Spinal cord (tissue), 10 donors: Measurements from ENCODE around the gene RIMBP2. TPM values are rescaled to one million over a fixed set of nuclear protein-coding genes. Genes with fewer than 3 reads are reported as not detected.
A peak's percentile ranks its signal among the peaks of the same experiment; 100 is the strongest.

Experiments
- DNase-seq, 6 donors: peaks; one replicate each; pipeline versions ENCODE4 v3.0.0 to v3.0.0-alpha.2; 2013 to 2015; ENCODE audit warnings: low spot score in 6 of 6, low read depth in 4 of 6
- H3K27ac ChIP-seq: one replicate; pipeline ENCODE4 v1.5.1; 2013; ENCODE audit warnings: low read depth, low read length, control low read depth
- H3K27me3 ChIP-seq: one replicate; pipeline ENCODE4 v1.6.1; 2013; ENCODE audit warnings: low read length; ENCODE audit not compliant: control insufficient read depth, insufficient read depth
- H3K36me3 ChIP-seq: one replicate; pipeline ENCODE4 v1.6.1; 2013; ENCODE audit warnings: low read length; ENCODE audit not compliant: control insufficient read depth, insufficient read depth
- H3K4me1 ChIP-seq: one replicate; pipeline ENCODE4 v1.6.1; 2013; ENCODE audit warnings: low read length; ENCODE audit not compliant: control insufficient read depth, insufficient read depth
- H3K4me3 ChIP-seq: one replicate; pipeline ENCODE4 v1.5.1; 2013; ENCODE audit warnings: low read depth, low read length, control low read depth
- H3K9me3 ChIP-seq: one replicate; pipeline ENCODE4 v1.6.1; 2013; ENCODE audit warnings: low read length; ENCODE audit not compliant: control insufficient read depth, insufficient read depth
- WGBS: methylation state at CpG from one replicate; pipeline ENCODE4 v1.1.5; 2013; ENCODE audit warnings: missing lambda C conversion rate; ENCODE audit not compliant: insufficient coverage; 5-methylcytosine and 5-hydroxymethylcytosine counted together
- polyA plus RNA-seq, 2 donors: library from polyadenylated mRNA; unstranded; fragments of 120-200 nt; gene quantifications; one replicate each; pipeline ENCODE4 v1.2.1, GENCODE V29; 2013; ENCODE audit not compliant: insufficient read length in 2 of 2
- total RNA-seq, 2 donors: library from RNA; depleted of rRNA in 1 of 2; stranded (reverse); fragments of 120-200 nt in 1 of 2; fragments of >200 nt in 1 of 2; gene quantifications; one replicate each; pipeline versions ENCODE4 v1.2.3 to v1.2.4, GENCODE V29; 2013 to 2014
- donor health status: healthy.

RIMBP2 gene
- total and polyA plus RNA-seq, 4 donors, result 11.4 to 37.3 (median 27.5) TPM

- H3K27me3 ChIP-seq, result no peaks in the 10 kb centered on the region
- H3K4me1 ChIP-seq, result peaks cover 10% of the 10 kb centered on the region
- H3K36me3 ChIP-seq, result peaks cover 26% of the 10 kb centered on the region
- 95% methylated on average over 24 of the region's 24 CpGs for WGBS
- no peak overlapping the region for H3K4me3 ChIP-seq
- no peaks in the 10 kb centered on the region for H3K9me3 ChIP-seq
- DNase-seq, result no peak
- no peak overlapping the region for H3K27ac ChIP-seq
Measured at GRCh38 chr12:130468700-130469245, 247.3 kb downstream of the RIMBP2 start.

GRCh38 chr12:130468186-130468585 is 247.9 kb downstream of the RIMBP2 start:
- H3K9me3 ChIP-seq, result no peaks in the 10 kb centered on the region
- H3K4me3 ChIP-seq, result no peak overlapping the region
- H3K36me3 ChIP-seq, result peaks cover 26% of the 10 kb centered on the region
- H3K4me1 ChIP-seq, result peaks cover 9% of the 10 kb centered on the region
- no peaks in the 10 kb centered on the region for H3K27me3 ChIP-seq
- DNase-seq, result no peak
- H3K27ac ChIP-seq, result no peak overlapping the region
- WGBS, result 100% methylated on average over 4 of the region's 9 CpGs

DNA sequence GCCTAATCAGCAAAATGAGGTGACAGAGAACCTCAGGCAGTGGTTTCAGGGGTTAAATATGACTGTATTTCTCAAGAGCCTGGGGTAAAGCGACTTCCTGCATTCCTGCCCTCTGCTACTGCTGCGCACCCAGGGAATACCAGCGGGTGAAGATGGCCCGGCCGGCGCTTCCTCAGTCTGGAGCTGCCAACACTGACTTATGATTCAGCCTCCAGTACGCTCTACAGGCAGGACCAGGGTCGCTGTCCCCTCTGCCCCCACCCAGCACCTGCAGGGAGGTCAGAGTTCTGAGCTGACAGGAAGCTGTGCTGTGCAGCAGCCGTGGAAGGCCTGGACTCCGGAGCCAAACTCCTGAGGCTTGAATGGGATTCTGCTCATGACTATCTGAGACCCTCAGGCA is 250.5 kb downstream of the RIMBP2 start:
- H3K4me1 ChIP-seq, result peaks cover 23% of the 10 kb centered on the region
- H3K9me3 ChIP-seq, result no peaks in the 10 kb centered on the region
- H3K4me3 ChIP-seq, result no peak overlapping the region
- 67% methylated on average over 10 of the region's 10 CpGs for WGBS
- H3K27ac ChIP-seq, result no peak overlapping the region
- H3K27me3 ChIP-seq, result no peaks in the 10 kb centered on the region
- no peak for DNase-seq
- H3K36me3 ChIP-seq, result peaks cover 35% of the 10 kb centered on the region

- Histone ChIP-seq H3K27me3 (no peaks in the 10 kb centered on the region), H3K4me1 (peaks cover 23% of the 10 kb centered on the region), H3K27ac (no peak overlapping the region), H3K36me3 (peaks cover 36% of the 10 kb centered on the region), H3K9me3 (no peaks in the 10 kb centered on the region), H3K4me3 (no peak overlapping the region)
- WGBS, result 88% methylated on average over 14 of the region's 15 CpGs
- no peak for DNase-seq
Measured at GRCh38 chr12:130465046-130465445, 251.1 kb downstream of the RIMBP2 start.

DNA sequence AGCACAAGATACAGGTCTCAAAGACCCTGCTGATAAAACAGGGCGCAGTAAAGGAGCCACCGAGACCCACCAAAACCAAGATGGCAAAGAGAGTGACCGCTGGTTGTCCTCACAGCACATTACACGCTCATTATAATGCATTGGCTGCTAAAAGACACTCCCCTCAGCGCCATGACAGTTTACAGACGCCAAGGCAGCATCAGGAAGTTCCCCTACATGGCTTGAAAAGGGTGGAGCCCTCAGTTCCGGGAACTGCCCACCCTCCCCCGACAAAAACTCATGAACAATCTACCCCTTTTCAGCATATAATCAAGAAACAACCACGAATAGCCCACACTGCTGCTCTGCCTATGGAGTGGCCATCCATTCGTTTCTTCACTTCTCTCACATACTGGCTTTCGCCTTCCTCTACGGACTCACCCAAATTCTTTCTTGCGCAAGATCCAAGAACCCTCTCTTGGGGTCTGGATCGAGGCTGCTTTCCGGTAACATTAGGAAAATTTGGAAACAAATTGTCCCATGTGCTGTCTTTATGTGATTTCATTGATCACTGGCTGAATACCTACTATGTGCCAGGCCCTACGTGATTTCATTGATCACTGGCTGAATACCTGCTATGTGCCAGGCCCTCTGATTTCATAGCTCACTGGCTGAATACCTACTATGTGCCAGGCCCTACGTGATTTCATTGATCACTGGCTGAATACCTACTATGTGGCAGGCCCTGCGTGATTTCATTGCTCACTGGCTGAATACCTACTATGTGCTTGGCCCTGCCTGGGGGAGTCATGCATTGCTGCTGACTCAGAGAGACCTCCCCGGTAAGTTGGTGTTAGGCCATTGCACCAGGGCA is 252.1 kb downstream of the RIMBP2 start:
- Histone ChIP-seq H3K36me3 (peaks cover 35% of the 10 kb centered on the region), H3K27me3 (no peaks in the 10 kb centered on the region), H3K9me3 (no peaks in the 10 kb centered on the region), H3K27ac (no peak overlapping the region), H3K4me1 (peaks cover 23% of the 10 kb centered on the region), H3K4me3 (no peak overlapping the region)
- WGBS, result 79% methylated on average over 18 of the region's 19 CpGs
- DNase-seq, result no peak

- peak in 2 of 6 donors; percentile 81 to 82 for DNase-seq
- Histone ChIP-seq H3K4me1 (peaks cover 23% of the 10 kb centered on the region), H3K4me3 (no peak overlapping the region), H3K27ac (no peak overlapping the region), H3K36me3 (peaks cover 28% of the 10 kb centered on the region), H3K9me3 (no peaks in the 10 kb centered on the region), H3K27me3 (no peaks in the 10 kb centered on the region)
- 32% methylated on average over 7 of the region's 9 CpGs for WGBS
Measured at GRCh38 chr12:130463275-130463658, 252.8 kb downstream of the RIMBP2 start.

GRCh38 chr12:130462558-130463274 is 253.4 kb downstream of the RIMBP2 start:
- DNase-seq, result peak in 2 of 6 donors; percentile 51 to 83
- WGBS, result 56% methylated on average over 21 of the region's 21 CpGs
- Histone ChIP-seq H3K4me3 (no peak overlapping the region), H3K4me1 (peaks cover 23% of the 10 kb centered on the region), H3K27me3 (no peaks in the 10 kb centered on the region), H3K27ac (no peak overlapping the region), H3K36me3 (peaks cover 25% of the 10 kb centered on the region), H3K9me3 (no peaks in the 10 kb centered on the region)

GRCh38 chr12:130461839-130462557 is 254.1 kb downstream of the RIMBP2 start:
- no peak overlapping the region for H3K27ac ChIP-seq
- 89% methylated on average over 18 of the region's 22 CpGs for WGBS
- H3K9me3 ChIP-seq, result no peaks in the 10 kb centered on the region
- DNase-seq, result no peak
- H3K4me1 ChIP-seq, result peaks cover 30% of the 10 kb centered on the region
- no peak overlapping the region for H3K4me3 ChIP-seq
- no peaks in the 10 kb centered on the region for H3K27me3 ChIP-seq
- H3K36me3 ChIP-seq, result peaks cover 25% of the 10 kb centered on the region

DNA sequence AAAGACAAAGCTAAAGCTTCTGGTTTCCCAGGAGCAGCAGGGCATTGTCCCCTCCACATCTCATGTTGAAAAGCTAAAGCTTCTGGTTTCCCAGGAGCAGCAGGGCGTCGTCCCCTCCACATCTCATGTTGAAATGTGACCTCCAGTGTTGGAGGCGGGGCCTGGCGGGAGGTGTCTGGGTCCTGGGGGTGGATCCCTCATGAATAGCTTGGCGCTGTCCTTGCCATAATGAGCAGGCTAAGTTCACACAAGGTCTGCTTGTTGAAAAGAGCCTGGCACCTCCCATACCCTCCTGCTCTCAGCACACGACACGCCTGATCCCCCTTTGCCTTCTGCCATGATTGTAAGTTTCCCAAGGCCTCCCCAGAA is 254.7 kb downstream of the RIMBP2 start:
- no peak overlapping the region for H3K27ac ChIP-seq
- peaks cover 35% of the 10 kb centered on the region for H3K4me1 ChIP-seq
- H3K9me3 ChIP-seq, result no peaks in the 10 kb centered on the region
- WGBS, result 73% methylated on average over 3 of the region's 7 CpGs
- no peaks in the 10 kb centered on the region for H3K27me3 ChIP-seq
- H3K4me3 ChIP-seq, result no peak overlapping the region
- no peak for DNase-seq
- H3K36me3 ChIP-seq, result peaks cover 28% of the 10 kb centered on the region
